GM12874 (cell line): Measurements from ENCODE around the gene YPEL5.

Experiments
- CTCF ChIP-seq: IDR thresholded peaks from 2 replicates; pipeline ENCODE4 v1.5.1; 2011; ENCODE audit warnings: low read depth, mild to moderate bottlenecking, control low read depth, low read length, moderate library complexity; ENCODE audit not compliant: insufficient read depth

YPEL5 gene

GRCh38 chr2:30164131-30164925 is 17.5 kb downstream of the YPEL5 start:
- no peak for TF ChIP-seq CTCF

GRCh38 chr2:30165050-30165520 is 18.3 kb downstream of the YPEL5 start:
- peak; percentile 72 for TF ChIP-seq CTCF

- TF ChIP-seq CTCF = no peak
These were observed 18.8 kb downstream of the YPEL5 start for GRCh38 chr2:30165617-30166016.

- TF ChIP-seq CTCF = no peak
These were observed 25.8 kb downstream of the YPEL5 start for GRCh38 chr2:30172627-30173026.

- TF ChIP-seq CTCF = no peak
These were observed 30.6 kb downstream of the YPEL5 start for GRCh38 chr2:30177440-30177839.

- TF ChIP-seq CTCF = no peak
These were observed 31.1 kb downstream of the YPEL5 start for GRCh38 chr2:30177956-30178355.

GRCh38 chr2:30178618-30179434 is 32.0 kb downstream of the YPEL5 start:
- TF ChIP-seq CTCF = no peak
